RCC 7860 (cell line): ENCODE results near the gene TRIM65.

Source experiments
- DNase-seq: peaks from one replicate; pipeline ENCODE4 v3.0.0-alpha.2; 2015; ENCODE audit warnings: low spot score
- FAIRE-seq: peaks from 2 replicates; lab custom pipeline; 2012; peaks lifted over from hg19 to GRCh38; lab: Jason Lieb, UNC

Gene TRIM65, protein sequence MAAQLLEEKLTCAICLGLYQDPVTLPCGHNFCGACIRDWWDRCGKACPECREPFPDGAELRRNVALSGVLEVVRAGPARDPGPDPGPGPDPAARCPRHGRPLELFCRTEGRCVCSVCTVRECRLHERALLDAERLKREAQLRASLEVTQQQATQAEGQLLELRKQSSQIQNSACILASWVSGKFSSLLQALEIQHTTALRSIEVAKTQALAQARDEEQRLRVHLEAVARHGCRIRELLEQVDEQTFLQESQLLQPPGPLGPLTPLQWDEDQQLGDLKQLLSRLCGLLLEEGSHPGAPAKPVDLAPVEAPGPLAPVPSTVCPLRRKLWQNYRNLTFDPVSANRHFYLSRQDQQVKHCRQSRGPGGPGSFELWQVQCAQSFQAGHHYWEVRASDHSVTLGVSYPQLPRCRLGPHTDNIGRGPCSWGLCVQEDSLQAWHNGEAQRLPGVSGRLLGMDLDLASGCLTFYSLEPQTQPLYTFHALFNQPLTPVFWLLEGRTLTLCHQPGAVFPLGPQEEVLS

DNA sequence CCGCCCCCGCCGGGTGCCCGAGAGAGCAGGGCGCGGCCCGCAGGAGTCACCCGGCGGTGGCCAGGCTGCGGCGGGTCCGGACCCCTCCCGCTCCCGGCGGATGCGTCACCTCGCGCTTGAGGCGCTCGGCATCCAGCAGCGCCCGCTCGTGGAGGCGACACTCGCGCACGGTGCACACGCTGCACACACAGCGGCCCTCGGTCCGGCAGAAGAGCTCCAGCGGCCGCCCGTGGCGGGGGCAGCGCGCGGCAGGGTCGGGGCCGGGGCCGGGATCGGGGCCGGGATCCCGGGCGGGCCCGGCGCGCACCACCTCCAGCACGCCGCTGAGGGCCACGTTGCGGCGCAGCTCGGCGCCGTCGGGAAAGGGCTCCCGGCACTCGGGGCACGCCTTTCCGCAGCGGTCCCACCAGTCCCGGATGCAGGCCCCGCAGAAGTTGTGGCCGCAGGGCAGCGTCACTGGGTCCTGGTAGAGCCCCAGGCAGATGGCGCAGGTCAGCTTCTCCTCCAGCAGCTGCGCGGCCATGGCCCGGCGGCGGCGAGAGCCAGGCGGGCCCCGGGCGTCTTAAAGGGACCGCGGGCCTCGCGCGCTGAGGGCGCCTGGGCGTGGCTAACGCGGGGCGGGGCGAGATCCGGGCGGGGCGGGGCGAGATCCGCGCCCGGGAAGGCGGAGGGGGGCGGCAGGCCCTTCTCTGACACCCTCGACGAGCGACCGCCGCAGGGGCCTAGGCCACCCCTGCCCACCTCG lies at the start of gene TRIM65:
TRIM65 (minus strand) TSS at position 537 of the 745 bp plus-strand sequence; CDS start at position 523, 14 bp downstream.
- FAIRE-seq (no peak), DNase-seq (peak; percentile 66)

DNA sequence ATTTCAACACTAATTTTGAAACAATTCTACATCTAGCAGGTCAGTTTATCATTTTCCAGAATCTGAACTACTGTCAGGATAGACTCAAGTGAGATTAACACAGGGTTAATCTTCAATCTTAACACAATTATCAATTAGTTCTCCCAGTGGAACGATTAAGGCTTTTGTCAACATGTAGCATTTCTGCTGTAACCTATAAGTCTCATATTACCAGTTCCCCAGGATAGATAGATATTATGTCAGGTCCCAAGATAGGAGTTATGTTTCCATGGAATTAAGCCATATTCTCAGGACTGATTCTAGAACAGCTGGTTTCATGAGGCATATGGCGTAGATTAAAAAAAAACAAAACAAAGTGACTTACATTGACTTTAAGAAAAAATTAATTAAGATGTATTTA lies 48.5 kb upstream of the TRIM65 start:
- DNase-seq: no peak
- FAIRE-seq: no peak

DNA sequence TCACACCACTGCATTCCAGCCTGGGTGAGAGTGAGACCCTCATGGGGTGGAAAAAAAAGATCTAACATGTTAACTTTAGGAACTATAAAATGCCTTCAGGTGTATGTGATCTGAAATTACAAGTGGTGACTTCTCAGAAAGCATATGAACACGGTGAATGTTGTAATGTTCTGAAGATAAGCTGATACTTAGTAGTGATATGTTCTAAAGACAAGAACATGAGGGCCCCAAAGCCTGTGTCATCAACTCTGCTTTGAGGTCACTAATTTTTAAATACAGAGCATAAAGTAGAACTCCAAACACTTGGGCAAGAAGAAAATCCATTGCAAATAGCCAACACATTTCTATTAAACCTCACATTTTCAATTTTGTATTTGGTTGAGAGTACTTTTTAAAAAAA lies 46.7 kb upstream of the TRIM65 start:
- DNase-seq (no peak), FAIRE-seq (no peak)

DNA sequence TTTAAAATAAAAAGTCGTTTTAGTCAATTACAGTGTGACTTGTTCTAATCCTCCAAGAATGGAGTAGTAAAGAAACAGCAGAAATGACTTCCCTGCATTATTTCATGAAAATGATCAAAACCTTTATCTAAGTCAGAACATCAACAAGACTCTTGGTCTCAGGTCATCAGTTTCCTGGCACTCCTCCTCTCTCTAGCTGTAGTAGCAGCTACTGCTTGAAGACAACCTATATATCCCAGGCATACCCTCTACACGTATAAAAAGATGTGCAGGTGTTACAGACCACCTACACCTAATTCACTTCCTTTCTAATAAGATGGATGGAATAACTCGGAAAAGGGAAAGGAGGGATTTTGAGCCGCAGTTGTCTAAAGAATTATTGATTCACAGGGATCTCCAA lies 45.7 kb upstream of the TRIM65 start:
- no peak for DNase-seq
- no peak for FAIRE-seq

DNA sequence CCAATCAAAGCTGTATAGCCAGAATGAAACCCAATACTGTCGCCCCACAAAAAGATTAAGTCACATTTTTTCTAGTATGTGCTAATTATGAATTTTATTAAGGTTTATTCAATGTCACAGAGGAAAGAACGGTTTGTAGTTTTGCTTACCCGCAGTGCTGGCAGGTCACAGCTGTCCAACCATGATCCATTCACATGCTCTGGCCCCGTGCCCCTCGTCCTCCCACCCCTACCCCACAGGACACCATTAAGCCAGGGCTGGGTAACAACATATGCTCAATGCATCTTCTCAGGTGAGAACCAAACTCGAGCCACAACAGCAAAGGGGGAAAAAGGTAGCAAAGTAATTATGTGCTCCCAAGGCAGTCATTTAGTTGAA lies 44.7 kb upstream of the TRIM65 start:
- DNase-seq (no peak), FAIRE-seq (no peak)

DNA sequence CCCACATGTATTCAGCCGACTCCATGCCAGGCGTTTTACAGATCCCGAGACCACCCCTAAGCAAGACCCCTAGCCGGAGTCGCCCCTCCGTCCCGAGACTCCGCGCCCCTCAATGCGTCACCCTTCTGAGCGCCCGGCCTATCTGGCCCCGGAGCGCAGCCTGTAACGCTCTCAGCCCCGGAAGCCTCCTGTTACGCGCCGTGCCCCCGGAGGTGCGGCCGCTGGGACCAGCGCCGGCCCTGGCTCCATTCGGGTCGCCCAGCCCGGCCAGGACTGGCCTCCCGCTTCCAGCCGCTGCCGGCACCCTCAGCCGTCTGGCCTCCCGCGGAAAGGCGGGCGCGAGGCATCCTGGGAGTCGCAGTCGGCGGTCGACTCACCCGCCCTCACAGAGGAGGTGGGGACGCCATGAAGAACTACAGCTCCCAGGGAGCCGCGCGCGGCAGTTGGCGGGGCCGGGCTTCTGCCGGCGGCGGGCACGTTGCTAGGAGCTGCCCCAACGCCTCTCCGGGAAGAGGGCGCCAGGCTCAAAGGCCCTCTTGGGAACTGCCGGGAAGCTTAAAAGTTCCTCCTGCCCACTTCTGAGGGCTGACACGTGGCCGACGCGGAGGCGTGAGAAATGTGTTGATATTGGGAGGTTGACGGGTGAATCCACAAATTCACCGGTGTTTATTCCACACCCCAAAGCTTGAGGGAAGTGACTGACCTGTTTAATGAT lies 44.1 kb upstream of the TRIM65 start, which contains the start of gene FBF1:
FBF1 (minus strand) TSS at position 316 of the 715 bp plus-strand sequence. CDS start 2,893 bp downstream, outside the sequence.
- DNase-seq: peak; percentile 92

DNA sequence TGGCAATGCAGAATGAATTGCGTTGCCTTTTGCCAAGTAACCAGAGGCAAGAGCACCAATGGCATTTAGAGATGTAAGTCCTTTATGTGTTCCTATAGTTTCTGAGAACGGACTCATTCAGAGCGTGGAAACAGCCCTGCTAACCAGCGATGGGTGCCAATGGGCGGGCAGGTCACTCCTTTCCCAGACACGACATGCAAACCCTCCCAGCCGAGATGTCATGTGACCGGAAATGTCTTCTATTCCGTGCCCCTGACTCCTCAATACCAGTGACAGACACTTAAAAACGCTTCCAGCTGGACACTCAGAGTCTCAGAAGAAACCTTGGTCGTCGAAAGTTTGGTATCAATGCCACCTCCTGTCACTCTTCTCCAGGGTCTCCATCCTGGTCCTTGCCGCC lies 40.9 kb upstream of the TRIM65 start:
- DNase-seq (no peak), FAIRE-seq (no peak)

More for the DNA sequence above, 44.1 kb upstream of the TRIM65 start, which contains the start of gene FBF1:
- FAIRE-seq: peak; percentile 72

DNA sequence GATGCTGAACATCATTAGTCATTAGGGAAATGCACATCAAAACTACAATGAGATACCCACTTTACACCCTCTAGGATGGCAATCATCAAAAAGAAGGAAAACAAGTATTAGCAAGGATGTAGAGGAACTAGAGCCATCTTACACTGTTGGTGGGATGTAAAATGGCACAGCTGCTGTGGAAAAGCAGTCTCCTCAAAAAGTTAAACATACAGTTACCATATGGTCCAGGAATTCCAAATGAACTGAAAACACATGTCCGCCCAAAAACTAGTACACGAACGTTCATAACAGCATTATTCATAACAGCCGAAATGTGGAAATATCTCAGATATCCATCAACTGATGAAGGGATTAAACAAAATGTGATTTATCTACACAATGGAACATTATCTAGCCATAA lies 37.1 kb upstream of the TRIM65 start:
- DNase-seq: no peak
- no peak for FAIRE-seq

DNA sequence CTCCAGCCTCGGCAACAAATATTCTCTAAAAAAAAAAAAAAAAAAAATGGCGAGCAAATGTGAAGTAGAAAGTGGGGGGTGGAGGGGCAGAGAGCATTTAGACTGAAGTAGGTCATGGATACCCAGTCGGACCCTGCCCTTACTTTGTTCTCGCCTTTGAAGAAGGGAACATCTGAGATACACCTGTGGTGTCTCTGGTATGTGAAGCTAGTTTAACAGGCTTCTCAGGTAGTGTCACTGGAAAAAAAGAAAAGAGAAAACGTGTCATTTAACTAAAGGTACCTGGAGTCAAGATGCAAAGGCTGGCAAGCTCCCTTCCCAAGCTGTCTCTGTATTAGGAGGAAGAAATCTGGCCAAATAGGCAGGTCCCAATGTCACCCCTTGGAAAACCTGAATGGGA lies 36.1 kb upstream of the TRIM65 start:
- FAIRE-seq (no peak), DNase-seq (no peak)

DNA sequence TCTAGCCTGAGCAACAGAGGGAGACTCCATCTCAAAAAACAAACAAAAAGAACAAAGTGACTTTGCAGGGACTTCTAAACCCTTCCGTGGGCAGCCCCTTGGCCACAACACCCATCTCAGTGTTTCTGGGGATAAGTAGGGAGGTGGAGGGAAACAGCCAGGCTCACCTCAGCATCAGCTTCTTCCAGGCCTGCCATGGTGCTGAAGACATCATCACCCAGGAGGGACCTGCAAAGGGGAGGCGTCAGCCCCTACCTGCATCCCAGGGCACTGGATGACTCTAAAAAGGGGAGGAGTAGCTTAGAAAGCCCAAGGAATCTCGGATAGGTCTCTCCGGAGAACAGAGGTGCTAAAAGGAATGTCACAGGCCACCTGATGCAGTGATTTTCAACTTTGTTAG lies 34.3 kb upstream of the TRIM65 start:
- no peak for DNase-seq
- FAIRE-seq: no peak

DNA sequence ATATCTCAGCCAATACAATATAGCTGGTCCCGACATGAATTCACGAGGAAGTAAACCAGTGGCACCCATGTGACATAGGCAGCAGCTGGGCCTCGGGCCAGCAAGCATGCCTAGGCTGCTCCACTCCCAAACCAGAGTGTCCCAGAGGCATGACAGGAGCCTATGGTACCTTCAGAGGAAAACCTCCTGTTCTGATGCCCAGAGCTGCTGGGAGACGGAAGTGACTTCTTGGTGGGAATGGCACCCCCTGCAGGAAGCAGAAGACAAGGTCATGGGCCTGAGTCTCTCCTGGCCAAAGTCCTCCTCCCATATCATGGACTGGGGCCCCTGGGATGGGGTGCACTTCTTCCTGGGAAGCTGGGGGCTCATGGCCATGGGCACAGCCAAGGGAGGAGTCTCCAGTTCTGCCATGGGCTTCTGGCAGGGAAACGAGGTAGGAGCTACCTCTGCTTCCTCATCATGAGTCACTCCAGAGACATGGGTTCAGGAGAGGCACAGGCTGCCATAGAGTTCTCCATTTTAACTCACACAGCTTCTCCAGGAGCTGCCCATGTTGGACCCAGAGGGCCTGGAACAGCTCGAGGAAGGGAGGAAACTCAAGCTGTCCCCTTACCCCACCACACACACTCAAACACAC lies 30.7 kb upstream of the TRIM65 start:
- FAIRE-seq (no peak), DNase-seq (no peak)

DNA sequence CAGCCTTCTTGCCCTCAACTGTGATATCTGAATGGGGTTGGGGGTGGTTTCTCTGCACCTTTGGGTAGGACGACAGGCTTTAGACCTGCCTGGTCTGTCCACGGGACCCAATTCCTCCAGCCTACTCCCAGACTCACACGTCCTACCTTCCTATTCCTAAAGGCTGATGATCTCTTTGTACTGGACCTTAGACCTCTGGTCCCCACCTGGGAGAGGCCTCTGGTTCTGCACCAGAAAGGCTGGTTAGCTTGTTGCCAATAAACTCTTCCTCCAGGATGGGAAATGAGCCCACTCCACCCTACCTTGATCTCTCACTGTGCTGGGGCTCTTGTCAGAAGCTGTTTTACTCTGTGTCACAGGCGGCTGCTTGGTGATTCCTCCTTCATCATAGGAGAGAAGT lies 29.7 kb upstream of the TRIM65 start:
- DNase-seq: no peak
- FAIRE-seq: no peak

DNA sequence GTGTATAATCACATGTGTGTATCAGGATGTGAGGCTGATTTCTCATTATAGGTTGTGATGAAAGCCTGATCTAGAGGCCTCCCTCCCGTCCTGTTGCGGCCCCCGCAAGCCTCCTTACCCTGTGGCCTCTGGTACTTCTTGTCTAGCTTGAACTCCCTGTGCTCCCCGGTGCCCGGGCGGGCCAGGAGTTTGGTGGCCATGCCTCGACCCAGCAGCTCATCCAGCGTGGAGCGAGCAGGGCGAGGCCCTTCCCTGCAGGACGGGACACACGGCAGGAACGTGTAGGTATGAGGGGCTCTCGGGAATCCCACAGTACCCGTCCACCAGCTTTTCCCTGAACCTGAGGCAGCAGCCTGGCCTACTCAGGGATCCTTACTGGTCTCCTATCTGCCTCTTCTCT lies 29.2 kb upstream of the TRIM65 start:
- no peak for FAIRE-seq
- no peak for DNase-seq

DNA sequence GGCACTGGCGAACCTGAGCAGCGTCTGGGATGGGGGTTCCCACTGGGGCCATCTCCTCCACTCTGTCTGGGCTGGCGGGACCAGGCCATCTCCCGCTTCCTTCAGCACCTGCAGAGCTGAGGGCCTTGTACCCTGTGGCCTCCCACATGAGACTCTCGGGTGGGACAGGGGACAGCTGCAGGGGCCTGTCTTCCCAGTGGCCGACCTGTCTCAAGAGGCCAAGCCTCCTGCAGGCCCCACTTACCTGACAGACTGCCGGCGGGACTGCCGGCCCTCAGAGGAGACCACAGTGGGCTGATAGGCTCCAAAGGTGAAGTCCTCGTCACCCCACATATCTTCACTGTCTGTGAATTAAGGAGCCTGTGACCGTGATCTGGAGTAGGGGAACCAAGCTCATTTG lies 28.4 kb upstream of the TRIM65 start:
- no peak for FAIRE-seq
- DNase-seq: no peak

DNA sequence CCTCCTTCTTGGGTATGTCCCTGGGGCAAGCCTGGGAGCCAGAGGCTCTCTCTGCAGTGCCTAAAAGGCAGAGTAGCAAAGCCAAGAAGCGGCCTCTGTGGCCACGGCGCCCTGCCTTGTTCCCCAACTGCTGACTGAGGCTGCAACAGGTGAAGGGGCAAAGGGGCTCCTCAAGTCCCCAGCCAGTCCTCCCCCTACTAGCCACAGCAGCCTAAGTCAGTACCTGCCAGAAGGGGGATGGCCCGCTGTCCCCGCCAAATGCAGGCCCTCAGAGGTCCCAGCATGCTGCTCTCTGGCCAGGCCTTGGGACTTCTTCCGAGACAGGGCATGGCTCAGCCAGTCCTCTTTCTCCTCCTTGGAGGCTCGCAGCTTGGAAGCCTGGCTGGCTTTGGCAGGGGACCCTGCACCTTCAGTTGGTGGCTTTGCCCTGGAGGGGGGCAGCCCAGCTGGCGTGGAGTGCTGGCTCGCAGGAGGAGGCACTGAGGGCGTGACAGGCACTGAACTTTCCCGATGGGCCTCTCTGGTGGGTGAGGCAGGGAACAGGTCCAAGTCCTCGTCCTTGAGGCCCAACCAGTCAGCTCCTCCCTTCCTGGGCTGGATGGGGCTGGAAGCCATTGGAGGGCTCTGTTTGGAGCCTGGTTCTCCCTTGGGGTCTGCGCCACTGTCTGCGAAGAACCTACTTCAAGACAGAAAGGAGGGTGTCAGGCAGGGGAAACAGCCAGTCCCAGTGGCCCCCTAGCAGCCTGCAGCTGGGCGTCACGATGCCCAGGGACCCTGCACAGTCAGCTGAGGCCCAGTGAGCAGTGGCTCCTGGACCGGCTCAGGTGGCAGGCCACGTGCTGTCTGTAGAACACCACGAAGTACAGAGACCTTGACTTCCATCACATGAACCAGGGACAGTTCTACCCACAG lies 26.5 kb upstream of the TRIM65 start:
- DNase-seq: no peak
- no peak for FAIRE-seq

DNA sequence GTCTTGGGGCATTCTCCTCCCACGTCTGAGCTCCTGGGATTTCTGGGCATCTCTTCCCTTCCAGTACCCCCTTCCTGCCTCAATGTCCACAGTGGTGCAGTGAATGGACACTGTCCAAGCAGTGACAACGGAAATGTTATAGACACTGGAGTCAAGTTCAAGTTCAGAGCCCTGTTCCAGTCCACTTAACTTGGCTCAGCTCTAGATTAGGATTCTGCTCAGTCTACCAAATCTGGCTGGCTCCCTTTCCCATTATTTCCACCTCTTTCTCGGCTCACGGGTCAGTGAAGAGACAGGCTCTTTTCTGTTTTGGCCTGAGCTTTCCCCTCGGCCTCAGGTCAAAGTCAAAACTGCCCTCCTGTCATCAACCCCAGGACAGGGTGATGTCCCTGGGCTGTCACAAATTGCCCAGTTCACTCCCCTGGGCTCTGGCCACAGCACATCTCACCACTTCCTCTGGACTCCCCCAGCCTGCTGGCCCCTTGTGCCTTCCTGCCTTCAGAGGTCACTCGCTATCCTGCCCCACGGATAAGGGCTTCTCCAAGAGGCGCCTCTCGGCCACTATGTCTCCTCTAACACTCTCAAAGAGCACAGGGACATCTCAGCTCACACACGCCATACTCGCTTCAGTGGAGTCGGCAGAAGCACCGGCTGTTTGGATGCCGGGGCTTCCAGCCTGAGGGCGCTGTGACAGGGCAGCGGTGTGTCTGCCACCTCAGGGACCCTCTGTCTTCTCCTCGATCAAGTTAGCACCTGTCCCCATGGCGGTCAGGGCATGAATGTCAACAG lies 25.6 kb upstream of the TRIM65 start:
- FAIRE-seq: no peak

DNA sequence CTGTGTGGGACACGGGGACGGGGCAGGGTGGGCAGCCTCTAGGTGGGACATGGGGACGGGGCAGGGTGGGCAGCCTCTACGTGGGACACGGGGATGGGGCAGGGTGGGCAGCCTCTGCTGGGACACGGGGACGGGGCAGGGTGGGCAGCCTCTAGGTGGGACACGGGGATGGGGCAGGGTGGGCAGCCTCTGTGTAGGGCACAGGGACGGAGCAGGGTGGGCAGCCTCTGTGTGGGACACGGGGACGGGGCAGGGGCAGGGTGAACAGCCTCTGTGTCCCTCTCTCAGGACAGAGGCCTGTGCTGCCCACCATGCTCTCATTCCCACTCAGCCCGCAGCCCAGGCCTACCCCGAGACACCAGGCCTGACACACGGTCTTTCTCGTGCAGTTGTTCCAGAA lies 24.8 kb upstream of the TRIM65 start:
- no peak for FAIRE-seq

More for the DNA sequence above, 25.6 kb upstream of the TRIM65 start:
- no peak for DNase-seq

DNA sequence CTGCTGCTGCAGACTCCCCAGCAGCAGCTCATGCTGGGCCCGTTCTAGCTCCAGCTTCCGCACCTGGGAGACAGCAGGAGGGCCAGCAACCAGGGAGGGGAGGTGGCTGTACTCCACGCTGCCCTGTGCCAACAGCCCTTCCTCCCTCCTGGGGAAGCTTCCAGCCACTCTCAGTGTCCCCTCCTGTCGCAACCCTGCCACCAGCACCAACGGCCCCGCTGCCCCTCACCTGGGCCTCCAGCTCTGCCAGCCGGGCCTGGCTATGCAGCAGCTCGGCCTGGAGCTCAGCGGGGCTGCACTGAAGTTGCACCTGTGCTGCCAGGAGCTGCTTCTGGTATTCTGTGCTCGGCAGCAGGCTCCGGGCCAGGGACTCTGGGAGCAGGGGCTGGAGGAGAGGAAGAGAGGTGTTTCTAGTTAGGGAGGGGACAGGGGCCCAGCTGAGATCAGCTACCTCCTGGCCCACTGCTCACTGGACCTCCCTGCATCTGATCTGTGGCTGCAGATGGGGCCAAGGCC lies 23.4 kb upstream of the TRIM65 start:
- FAIRE-seq: no peak
- DNase-seq: no peak

More for the DNA sequence above, 24.8 kb upstream of the TRIM65 start:
- no peak for DNase-seq

DNA sequence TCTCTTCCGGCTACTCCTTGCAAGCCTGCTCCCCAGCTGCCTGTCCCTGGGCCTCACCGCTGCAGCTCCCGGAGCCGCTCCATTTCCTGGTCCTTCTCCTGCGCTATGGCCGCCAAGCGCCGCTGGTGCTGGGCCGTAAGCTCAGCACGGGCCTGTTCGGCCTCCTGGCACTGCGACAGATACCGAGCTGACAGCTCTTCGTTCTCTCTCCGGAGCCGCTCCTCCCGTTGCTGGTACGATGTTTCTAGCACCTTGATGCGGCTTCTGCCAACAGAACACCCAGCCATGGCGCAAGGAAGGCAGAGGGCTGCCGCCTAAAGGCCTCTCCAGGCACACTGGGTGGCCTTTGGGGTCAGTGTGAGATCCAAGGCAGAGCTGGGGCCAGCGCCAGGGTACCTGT lies 22.9 kb upstream of the TRIM65 start:
- FAIRE-seq (no peak), DNase-seq (no peak)
